22Rv1 (cell line): ENCODE data around the gene SLC26A4.

Experiments used
- ZFX ChIP-seq: fragments of 450-650 bp; IDR thresholded peaks from 2 replicates; pipeline ENCODE4 v1.6.1; 2017; ENCODE audit warnings: antibody characterized with exemption, borderline replicate concordance
- TF ChIP-seq, protein P1 (sequence below): fragments of 450-650 bp; IDR thresholded peaks from 2 replicates; pipeline ENCODE4 v1.5.1; 2017; ENCODE audit warnings: mild to moderate bottlenecking

DNA sequence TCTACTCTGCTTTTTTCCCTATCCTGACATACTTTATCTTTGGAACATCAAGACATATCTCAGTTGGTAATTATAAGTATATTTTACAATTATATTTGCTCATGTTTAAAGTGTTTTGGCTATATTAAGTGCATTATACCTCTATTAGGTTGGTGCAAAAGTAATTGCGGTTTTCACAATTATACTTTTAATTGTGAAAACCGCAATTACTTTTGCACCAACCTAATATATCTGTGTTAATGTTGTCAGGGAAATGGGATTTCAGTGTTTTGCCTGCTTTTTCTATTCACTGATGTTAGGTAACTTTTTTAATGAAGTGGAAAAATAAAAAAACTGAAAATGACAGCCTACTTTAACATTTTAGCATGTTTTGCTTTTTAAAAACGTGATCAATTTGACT lies 11.6 kb downstream of the SLC26A4 start:
- TF ChIP-seq, protein P1, sequence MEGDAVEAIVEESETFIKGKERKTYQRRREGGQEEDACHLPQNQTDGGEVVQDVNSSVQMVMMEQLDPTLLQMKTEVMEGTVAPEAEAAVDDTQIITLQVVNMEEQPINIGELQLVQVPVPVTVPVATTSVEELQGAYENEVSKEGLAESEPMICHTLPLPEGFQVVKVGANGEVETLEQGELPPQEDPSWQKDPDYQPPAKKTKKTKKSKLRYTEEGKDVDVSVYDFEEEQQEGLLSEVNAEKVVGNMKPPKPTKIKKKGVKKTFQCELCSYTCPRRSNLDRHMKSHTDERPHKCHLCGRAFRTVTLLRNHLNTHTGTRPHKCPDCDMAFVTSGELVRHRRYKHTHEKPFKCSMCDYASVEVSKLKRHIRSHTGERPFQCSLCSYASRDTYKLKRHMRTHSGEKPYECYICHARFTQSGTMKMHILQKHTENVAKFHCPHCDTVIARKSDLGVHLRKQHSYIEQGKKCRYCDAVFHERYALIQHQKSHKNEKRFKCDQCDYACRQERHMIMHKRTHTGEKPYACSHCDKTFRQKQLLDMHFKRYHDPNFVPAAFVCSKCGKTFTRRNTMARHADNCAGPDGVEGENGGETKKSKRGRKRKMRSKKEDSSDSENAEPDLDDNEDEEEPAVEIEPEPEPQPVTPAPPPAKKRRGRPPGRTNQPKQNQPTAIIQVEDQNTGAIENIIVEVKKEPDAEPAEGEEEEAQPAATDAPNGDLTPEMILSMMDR, result no peak
- no peak for TF ChIP-seq ZFX
